Ammon's horn (tissue), 1 donor: Measurements from ENCODE around the gene CLTCL1.
A peak's percentile ranks its signal among the peaks of the same experiment; 100 is the strongest.

ENCODE experiments used
- DNase-seq: peaks from one replicate; pipeline ENCODE4 v3.0.0-alpha.2; 2016; ENCODE audit warnings: low spot score

Gene CLTCL1

DNA sequence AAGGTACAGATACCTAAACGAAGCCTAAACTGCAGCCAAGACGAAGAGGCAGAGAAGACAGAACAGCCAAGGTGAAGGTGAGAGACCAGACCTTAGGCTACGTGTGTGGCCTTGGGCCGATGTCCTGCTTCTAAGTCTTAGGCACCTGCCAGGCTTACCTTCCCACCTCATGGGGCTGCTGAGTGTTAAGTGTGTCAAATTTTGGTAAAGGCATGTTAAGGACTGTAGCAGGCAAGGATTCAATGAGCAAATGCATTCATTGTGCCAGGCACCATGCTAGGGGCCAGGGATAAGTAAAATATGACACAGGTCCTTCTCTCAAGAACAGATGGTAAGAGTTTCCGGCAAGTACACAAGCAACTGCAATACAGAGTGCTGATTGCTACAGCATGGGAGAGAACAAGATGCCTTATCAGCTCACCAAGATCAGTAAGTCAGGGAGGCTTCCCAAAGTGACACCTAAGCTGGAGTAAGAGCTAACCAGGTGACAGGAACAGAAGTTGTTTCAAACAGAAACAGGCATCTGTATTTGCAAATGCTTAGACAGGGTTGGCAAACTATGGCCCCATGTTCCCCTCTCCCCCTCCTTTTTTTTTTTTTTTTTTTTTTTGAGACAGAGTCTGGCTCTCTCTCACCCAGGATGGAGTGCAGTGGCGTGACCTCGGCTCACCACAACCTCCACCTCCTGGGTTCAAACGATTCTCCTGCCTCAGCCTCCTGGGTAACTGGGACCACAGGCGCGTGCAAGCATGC, 46.7 kb downstream of the CLTCL1 start:
- DNase-seq: no peak

DNA sequence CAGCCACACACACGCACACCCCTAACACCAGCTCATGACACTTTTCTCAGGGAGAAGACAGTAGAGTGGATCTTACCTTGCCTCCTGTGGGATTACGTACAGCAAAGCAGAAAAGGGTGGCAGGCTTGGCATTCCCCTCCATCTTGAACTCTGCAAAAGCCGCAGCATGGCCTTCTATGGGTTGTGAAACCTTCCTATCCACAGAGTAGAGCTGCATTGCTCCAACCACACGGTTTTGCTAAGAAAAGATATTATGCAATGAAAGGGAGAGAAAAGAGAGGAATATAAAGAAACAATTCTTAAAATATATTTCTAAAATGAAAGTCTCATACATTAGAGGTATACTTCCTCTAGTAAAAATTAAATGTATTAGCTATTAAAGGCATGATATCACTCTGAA, 48.8 kb downstream of the CLTCL1 start:
- no peak for DNase-seq

DNA sequence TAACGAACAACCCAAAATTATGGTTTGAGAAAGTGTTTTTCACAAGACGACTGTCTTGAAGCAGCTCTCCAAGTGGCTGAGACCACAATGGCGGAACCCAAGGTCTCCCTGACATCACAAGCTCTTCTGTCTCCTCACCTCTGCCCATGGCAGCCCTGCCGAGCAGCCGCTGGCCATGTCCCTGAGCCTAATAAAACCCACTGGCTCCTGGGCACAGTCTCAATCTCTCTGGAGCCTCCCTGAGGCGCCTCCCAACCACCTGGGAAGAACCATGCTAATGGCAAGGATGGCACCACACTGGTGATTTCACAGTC, 50.0 kb downstream of the CLTCL1 start:
- DNase-seq: no peak

DNA sequence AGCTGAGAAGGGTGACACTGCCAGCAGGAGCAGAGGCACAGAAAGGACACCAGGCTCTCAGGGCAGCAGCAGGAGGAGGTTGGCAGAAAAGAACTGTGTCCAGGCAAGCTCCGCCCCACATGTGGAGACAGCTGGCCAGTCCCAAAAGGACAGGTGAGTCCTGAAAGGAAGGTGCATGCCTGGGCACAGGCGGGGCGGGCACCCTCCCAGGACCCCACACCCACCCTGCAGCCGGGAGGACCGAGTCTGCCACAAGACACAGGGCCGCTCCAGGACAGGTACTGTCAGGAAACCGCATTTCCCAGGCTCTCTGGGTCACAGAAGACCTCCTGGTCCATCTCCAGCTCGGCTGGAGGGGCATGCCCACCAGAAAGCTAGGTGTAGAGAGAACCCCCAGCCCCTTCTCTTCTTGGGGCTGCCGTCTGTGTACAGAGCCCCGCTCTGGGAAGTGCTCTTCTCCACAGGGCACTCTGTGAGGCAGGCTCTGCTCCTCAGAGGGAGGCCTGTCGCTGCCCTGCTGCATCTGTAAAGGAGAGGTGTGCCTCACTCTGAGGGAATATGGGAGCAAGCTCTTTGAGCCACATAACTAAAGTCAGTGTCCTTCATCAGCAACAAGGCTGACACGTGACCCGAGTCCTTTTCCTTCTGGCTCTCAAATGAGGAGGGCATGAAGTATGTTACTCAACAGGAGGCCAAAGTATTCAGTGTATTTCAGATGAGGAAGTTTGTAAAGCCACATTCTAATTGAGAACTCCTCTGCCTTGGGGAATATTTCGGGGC, 50.5 kb downstream of the CLTCL1 start:
- no peak for DNase-seq

DNA sequence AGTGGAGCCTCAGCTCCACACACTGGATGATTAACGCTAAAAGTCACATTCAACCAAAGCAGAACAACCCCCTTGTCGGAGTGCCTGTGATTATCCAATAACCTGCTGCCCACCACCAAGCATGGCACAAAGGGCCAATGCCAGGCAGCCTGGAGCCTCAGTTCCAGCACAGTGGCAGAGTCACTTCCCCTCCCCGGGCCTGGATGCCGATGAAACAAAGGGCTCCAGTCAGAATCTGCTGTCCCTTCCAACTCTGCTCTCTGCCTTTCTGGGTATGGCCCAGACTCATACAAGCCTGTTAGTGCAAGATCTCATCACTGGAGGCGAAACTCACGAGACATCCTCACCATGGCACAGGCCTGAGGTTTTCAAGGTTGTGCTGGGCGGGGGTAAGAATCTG, 52.1 kb downstream of the CLTCL1 start:
- DNase-seq: peak; percentile 73

DNA sequence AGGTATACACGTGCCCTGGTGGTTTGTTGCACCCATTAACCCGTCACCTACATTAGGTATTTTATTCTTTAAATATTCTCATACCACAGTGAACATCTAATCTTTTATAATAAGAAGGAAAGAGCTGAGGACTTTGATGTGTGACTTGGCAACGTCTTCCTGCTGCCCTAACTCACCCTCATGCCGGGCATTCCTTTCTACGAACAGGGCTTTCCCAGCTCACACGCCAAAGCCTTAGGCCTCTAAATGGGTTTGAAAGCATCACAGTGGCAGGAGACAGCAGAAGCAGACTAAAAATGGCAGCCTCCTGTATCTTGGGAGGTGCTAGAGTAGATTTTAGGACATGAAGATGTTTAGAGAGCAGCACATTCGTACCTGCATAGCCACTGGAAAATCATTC, 52.6 kb downstream of the CLTCL1 start:
- no peak for DNase-seq

DNA sequence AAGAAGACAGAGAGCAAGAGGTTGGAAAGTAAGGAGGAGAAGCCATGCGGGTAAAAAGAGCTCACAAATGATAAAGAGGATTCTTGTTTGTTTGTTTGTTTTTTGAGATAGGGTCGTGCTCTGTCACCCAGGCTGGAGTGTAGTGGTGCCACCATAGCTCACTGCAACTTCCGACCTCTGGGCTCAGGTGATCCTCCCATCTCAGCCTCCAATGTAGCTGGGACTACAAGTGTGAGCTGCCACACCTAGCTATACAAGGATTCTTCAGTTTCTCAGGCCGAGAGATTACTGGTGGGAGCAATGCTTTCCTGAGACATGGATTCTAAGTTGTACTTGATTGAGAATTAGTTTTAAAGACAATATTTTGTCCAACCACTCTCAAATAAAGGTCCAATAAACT, 55.6 kb downstream of the CLTCL1 start:
- DNase-seq: no peak

DNA sequence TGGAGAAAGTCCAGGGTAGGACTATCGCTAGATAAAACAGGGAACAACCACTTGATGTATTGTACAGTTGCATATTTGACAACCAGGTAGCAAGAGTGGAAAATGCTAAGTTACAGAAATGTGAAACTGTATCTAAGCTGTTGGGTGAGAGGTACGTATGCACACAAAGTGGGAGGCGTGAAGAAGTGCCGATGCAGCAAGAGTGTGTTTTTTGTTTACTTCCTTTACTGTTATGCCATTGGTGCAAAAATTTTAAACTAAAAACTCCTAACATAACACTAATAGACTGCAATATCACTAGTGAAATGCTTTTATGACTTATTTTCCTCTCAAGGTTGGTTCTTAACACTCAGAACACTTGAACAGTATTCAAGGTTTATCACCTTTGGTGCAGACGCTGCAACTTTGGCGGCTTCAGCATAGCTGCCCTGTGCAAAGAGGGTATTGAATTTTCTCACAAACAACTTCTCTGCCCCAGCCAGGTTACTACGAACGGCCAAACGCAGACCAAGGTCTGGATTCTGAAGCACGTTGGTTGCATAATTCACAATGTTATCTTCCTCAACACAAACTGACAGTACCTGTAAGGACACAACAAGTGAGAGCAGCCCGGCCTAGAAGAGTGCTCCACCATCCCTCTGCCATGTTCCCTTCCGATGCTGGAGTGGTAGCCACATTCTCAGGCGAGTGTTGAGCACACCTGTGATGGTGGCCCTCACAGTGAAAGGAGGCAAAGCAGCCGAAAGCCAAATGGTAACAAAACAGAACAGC, 57.2 kb downstream of the CLTCL1 start:
- no peak for DNase-seq

DNA sequence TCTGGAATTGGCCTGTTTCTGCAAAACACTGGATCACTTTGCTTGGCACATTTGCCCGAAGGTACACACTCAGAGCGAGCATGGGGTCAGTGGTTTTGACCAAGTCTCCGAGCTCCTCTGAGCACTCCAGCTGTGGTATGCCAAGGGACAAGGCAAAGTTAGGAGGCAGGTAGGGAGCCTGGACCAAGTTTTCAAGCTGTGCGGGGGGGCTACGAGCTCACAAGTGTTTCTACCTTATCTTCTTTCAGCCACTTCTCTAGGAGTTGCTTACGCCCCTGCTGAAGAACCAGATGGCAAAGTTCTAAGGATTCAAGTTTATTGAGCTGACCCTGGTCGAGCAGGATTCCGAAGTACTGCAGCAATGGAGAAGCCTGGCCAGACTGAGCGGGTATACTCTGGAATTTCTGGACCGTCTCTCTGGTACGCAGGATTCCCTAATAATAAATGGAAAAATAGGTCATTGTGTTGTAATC, 58.3 kb downstream of the CLTCL1 start:
- no peak for DNase-seq

DNA sequence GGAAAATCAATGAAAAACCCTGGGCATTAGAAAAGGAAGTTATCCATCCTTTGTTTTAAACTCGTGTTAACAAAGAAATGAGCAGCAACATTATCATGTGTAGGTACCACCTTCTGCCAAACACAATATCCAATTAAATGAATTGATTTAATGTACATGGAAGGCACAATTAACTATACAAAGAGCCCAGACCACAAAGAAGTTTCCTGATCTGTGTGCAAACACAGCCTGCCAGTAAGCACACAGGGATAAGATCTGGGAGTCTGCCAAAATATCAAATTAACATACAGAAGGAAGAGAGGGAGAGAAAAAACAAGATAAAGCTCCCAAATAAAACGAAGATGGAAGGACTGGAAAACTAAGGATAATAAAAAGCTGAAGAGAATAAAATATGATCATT, 58.9 kb downstream of the CLTCL1 start:
- no peak for DNase-seq

DNA sequence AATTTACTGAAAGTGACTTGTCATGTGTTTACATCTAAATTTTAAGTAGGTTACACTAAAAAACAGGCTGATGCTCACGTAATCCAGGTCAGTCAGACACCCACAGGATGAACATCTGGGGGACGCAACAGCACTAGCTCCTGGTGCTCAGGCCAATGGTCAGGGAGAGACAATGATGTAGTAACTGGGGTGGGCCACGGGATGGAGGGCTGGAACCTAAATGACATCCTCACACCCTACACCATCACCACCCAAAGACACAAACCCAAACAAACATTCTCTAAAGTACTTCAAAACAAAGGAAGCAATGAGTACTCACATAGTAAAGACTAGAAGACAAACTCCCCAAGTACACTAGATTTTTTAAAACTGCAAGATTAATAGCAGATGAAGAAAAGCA, 59.5 kb downstream of the CLTCL1 start:
- DNase-seq: no peak

DNA sequence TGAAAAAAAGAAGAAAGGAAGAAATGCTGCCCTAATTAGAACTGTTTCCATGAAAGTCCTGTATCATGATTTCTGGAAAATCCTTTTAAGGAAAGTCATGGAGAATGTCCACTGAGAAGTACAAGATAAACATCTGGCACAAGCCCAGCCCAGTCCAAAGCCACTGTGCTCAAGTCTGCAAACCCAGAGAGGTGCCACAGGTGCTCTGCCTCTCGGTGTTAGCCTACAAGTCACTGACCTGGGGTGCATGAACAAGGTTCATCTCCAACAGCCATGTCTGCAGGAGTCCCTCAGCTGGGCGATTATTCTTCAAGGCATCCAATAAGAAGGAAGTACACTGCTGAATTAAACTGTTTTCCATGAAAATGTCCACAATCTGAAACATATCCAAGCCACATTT, 61.9 kb downstream of the CLTCL1 start:
- no peak for DNase-seq

DNA sequence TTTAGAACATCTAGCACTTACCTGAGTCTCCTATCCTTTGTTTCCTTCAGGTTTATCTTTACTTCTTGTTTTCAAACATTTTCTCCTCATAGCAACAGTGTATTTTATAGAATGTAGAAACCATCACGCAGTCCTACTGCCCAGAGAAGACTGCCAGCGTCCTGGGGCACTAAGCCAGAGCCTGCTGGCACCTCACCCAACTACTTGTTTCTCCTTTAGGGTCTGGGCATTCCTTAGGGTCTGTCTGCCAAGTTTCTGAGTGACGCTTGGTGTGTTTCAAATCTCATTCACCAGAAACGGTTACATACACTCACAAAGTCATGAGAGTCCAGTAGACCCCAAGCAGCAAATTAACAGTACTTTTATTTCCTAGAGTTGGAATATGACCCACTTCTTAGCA, 63.3 kb downstream of the CLTCL1 start:
- DNase-seq: peak; percentile 33

DNA sequence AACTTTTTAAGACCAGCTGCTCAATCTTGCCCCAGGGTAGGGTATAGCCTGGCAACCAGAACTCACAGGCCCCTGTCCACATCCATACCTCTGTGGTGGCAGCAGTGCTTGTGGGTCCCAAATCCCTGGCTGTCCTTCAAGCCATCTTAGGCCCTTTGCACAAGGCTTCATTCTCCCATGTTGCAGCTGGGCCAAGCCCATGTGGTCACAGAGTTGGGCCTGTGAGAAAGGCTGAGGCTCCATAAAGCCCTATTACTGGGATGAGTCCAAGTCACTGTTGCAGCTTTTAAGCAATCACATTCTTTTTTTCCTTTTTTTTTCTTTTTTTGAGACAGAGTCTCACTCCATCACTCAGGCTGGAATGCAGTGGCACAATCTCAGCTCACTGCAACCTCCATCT, 65.1 kb downstream of the CLTCL1 start:
- no peak for DNase-seq

DNA sequence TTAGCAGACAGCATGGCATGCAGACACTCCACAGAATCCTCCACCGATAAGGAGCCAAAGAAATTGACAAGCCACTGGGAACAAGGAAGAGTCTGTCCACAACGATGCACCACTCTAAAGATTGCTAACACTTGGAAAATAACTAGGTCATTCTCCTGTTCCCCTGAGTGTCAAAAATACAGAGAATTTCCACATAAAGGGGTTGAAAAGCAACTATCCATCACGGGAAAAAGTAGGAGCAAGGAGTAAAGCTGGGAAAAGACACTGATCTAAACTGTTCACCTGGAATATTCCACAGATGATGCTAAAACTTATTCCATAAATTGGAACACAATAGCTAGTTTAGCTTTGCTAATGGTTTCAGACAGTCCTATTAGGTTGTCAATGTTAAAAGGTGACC, 66.0 kb downstream of the CLTCL1 start:
- DNase-seq: no peak

DNA sequence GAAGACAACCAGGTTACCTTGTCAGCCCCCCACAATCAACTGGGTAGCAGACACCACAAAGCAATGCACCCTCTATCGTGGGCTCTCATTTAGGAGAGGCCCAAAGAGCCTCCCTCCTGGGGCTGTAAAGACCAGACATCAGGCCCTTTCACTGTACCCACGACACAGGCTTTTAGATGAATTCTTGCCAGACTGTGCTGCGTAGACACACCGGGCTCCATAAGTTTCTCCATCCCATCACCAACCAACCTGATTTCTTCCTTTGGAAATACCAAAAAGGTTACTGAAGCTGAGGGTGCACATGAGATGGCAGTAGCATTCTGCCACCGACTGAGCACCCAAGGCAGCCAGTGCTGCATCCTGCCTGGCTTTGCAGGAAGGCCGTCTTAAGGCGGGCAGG, 66.5 kb downstream of the CLTCL1 start:
- no peak for DNase-seq

DNA sequence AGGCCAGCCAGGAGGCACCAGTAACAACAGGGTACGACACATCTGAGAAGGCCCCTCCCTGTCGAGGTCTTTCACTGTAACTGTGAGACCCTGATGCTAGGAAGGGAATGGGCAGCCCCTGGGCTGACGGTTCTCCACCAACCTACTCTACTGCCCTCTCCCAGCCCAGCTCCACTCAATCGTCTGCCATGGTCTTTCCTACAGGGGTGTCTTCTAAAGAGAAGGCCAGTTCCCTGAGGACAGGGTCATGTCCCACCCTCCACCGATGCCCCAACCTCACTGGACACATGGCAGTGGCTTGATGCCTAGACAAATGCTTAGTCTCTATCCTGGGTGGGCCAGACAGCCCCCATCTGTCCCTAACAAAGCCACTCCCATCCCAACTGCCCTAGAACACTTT, 67.0 kb downstream of the CLTCL1 start:
- no peak for DNase-seq

DNA sequence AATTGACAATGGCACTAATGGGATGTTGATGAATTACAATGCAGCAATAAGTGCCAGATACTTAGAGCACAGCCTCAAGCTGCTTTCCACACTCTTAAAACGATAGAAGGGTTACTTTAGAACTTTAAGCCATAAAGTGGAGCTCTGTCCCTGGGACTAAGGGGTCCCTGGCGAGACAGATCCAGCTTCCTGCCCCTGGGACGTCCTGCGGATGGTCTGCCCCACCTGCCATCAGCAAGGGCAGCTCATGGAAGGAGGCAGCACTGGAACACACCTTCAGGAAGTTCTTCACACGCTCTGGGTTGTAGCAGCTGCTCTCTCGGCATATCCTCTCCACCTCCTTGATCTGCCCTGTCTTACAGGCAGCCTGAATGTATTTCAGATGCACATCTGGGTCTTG, 67.9 kb downstream of the CLTCL1 start:
- no peak for DNase-seq

DNA sequence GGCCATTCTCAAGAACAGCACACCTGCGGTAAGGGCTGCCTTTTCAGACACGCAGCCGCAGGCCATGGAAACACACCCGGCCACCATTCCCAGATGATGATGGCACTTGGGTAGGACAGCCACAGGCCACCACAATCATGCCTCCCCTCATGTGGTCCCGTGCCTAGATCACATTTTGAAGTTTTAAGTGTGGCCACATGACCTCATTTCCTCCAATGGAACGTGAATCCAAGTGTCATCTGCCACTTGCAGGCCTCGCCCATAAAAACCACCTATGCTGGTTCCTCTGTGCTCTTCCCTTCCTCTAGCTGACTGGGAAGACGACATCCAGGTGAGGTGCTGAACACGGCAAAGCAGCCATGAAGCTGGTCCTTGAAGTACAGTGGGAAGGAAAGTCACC, 68.4 kb downstream of the CLTCL1 start:
- no peak for DNase-seq

DNA sequence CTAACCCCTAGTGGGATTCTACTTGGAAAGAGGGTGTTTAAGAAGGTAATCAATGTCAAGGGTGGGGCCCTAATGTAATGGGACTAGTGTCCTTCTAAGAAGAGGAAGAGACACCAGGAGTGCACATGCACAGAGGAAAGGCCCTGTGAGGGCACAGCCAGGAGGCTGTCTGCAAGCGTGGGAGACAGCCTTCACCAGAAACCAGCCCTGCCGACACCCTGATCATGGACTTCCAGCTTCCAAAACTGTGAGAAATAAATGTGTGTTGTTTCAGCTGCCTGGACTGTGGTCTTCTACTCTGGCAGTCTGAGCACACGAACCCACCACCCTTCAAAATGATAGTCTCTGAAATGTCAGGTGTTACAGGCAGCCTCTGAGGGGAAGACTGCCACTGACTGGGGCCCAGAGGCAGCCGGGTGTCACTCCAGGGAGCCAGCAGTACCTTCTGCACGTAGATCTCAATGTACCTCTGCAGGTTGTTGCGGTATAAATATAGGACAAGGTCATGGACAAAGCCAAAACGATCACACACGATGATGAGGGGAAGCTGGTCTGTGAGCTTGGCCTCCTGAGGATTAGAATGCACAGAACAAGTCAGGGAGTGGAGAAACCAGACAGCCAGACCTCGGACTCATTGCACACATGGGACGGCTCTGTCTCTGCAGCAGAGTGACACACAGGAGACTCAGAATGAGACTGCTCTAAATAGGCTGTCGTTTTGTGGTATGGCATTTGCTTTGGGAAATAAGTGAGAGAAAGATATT, 69.1 kb downstream of the CLTCL1 start:
- no peak for DNase-seq

DNA sequence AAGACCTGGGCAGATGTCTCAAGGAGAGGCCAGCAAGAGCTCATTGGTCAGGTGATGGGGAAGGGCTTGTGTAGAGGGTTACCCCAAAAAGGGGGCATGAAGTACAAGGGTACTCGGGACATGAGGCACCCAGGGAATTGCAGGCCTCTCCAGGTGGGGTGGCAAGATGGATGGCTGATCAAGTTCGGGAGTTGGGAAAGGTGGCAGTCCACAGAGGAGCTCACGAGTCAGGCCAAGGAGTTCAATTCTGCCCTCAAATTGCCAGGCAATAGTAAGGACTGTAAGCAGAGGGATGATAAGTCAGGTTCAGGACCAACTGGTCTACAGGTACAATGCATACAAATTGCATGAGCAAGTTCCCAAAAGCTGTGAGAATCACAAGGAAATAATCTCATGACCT, 70.7 kb downstream of the CLTCL1 start:
- DNase-seq: no peak

DNA sequence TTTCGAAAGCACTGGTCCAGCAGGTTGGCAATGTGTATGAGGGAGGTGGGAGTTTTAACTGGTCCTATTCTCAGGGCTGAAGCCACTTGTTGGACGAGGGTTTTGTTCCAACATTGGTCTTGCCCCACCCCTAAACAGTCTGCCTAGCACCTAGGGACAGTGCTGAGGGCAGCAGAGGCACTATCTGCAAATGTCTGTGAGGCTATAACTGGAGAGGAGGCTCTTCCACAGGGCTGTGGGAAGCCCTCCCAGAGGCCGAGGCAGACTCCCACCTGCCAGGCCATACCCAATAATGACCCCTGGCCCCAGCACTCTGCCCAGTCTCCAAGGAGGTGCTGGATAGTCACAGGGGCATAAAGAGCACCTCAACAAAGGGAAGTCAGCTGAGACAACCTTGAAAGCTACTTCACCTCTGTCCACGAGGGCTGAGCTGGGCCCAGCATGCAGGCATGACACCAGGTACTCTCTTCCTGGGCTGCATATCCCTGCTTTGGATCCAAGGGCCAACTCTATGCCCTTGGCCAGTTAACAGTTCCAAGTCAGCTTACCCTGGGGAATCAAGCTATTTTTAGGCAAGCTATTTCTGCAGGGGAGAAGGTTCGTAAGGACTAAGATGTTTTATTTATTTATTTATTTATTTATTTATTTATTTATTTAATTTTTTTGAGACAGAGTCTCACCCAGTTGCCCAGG, 72.8 kb downstream of the CLTCL1 start:
- no peak for DNase-seq
